ENCODE data around the gene SIRT5. TPM values are rescaled to one million over a fixed set of nuclear protein-coding genes. Genes with fewer than 3 reads are reported as not detected.

Gene SIRT5
- total RNA-seq, 1 donor from 2014 or later = 58.0 TPM

GRCh38 chr6:13614926-13615791 lies 40.8 kb downstream of the SIRT5 start, which contains the start of gene NOL7:
NOL7 (plus strand) TSS chr6:13615335; CDS start chr6:13615359, 24 bp downstream.
- peak; percentile 91 for TF ChIP-seq CTCF (IDR thresholded peaks at IDR 0.05; ENCODE audit: borderline replicate concordance)

GRCh38 chr6:13615792-13616120 lies 41.4 kb downstream of the SIRT5 start:
- Histone ChIP-seq H3K27me3 (ENCODE audit: low read depth) (no peaks in the 10 kb centered on the region), H3K9me3 (replicated peaks) (no peaks in the 10 kb centered on the region), H3K36me3 (peaks cover 44% of the 10 kb centered on the region), H3K4me3 (peak overlapping the region; percentile 84), H3K27ac (replicated peaks) (peak overlapping the region; percentile 87), H3K4me1 (peaks cover 51% of the 10 kb centered on the region)
- peak; percentile 53 for DNase-seq
- intact Hi-C loops (cut with micrococcal nuclease) = no loop called here
- no peak for TF ChIP-seq CTCF (IDR thresholded peaks at IDR 0.05; ENCODE audit: borderline replicate concordance)

More at GRCh38 chr6:13614926-13615791, 40.8 kb downstream of the SIRT5 start, which contains the start of gene NOL7:
- peak within 1 kb of the TSS; percentile 87 for H3K27ac ChIP-seq (replicated peaks)
- H3K4me1 ChIP-seq = peaks cover 56% of the 10 kb centered on the region
- H3K4me3 ChIP-seq = peak within 1 kb of the TSS; percentile 84
- no peaks in the 10 kb centered on the region for H3K9me3 ChIP-seq (replicated peaks)
- intact Hi-C loops (cut with micrococcal nuclease) = no loop called here
- peak; percentile 96 for DNase-seq
- H3K27me3 ChIP-seq (ENCODE audit: low read depth) = no peaks in the 10 kb centered on the region
- peaks cover 41% of the 10 kb centered on the region for H3K36me3 ChIP-seq

DNA sequence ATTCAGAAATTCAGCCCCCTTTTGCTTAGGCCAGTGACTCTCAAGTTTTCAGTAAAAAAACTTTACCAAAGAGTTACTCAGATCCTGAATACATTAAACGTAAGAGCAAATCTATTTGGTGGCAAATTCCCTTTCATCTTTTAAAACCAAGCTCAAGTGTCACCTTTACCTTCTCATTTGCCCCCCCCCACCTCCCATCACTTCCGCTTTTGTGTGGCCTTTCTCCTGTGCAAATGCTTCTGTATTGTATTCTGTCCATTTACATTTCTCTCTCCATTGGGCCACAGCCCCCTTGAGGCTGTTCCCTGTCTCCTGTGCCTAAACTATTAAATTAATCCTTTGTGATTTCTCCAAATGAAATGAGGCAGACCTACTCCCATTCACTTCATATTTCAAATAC lies 42.7 kb downstream of the SIRT5 start:
- Histone ChIP-seq H3K9me3 (replicated peaks) (no peaks in the 10 kb centered on the region), H3K4me1 (peaks cover 47% of the 10 kb centered on the region), H3K36me3 (peaks cover 55% of the 10 kb centered on the region), H3K27me3 (ENCODE audit: low read depth) (no peaks in the 10 kb centered on the region), H3K4me3 (no peak overlapping the region), H3K27ac (replicated peaks) (no peak overlapping the region)
- no peak for TF ChIP-seq CTCF (IDR thresholded peaks at IDR 0.05; ENCODE audit: borderline replicate concordance)
- no peak for DNase-seq
- intact Hi-C loops (cut with micrococcal nuclease) = no loop called here

GRCh38 chr6:13624871-13625288 lies 50.5 kb downstream of the SIRT5 start:
- intact Hi-C loops (cut with micrococcal nuclease) = loop anchor here (10.0 kb wide), 1 partner anchor 80 kb away; no protein-coding TSS in a partner anchor
- TF ChIP-seq CTCF (IDR thresholded peaks at IDR 0.05; ENCODE audit: borderline replicate concordance) = peak; percentile 55
- Histone ChIP-seq H3K4me1 (no peaks in the 10 kb centered on the region), H3K9me3 (replicated peaks) (no peaks in the 10 kb centered on the region), H3K27ac (replicated peaks) (no peak overlapping the region), H3K36me3 (peaks cover 84% of the 10 kb centered on the region), H3K4me3 (no peak overlapping the region), H3K27me3 (ENCODE audit: low read depth) (no peaks in the 10 kb centered on the region)
- no peak for DNase-seq

DNA sequence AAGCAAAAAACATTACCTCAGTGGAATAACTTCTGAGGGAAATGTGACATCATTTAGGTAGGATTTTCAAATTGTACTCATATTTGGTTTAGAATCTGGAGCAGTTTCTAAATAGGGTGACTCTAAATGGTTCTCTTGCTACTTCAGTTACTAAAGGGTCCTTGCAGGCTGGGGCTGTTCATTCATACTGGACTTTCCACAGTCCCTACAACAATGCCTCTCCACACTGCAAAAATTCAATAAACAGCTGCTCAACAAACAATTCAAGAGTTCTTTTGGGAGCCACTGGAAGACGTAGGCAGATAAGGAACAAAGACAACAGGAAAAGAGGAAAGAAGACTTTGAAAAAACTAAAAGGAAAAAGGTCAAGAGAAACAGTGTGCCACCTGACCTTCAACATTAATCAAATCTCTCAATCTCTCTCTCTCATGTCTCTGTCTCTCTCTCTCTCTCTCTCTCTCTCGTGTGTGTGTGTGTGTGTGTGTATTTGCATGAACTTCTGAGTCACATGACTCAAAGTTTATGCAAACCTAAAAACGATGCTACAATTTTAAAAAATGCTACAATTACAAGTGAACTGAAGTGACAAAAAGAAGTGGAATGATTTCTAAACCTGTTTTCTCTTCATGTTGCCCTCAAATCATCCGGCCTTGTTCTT lies 55.2 kb downstream of the SIRT5 start:
- Histone ChIP-seq H3K36me3 (peaks cover 65% of the 10 kb centered on the region), H3K27ac (replicated peaks) (no peak overlapping the region), H3K9me3 (replicated peaks) (no peaks in the 10 kb centered on the region), H3K4me3 (no peak overlapping the region), H3K27me3 (ENCODE audit: low read depth) (no peaks in the 10 kb centered on the region), H3K4me1 (no peaks in the 10 kb centered on the region)
- DNase-seq = no peak
- no peak for TF ChIP-seq CTCF (IDR thresholded peaks at IDR 0.05; ENCODE audit: borderline replicate concordance)
- intact Hi-C loops (cut with micrococcal nuclease) = loop anchor here (10.0 kb wide), 1 partner anchor 75 kb away; no protein-coding TSS in a partner anchor

All from left ventricle myocardium inferior (tissue), 1 donor.